Measurements from ENCODE around the gene MYO9B. TPM values are rescaled to one million over a fixed set of nuclear protein-coding genes. Genes with fewer than 3 reads are reported as not detected.

The MYO9B gene
- total and polyA plus RNA-seq, 2 of the 13 experiments (the other 11 are each of a cell fraction or from before 2014, with no cell fraction given), result 18.0 to 18.3 TPM

- peak; percentile 36; the same call in 1 of the 2 replicates for TF ChIP-seq ZBTB4 (CRISPR knock-in tag; IDR thresholded peaks at IDR 0.05; ENCODE audit: borderline replicate concordance)
- TF ChIP-seq TBX2 (CRISPR knock-in tag; IDR thresholded peaks at IDR 0.05; ENCODE audit: borderline replicate concordance), result peak; percentile 52; the same call in 1 of the 2 replicates
- 0 out of 2 replicates have a peak, but pooled peaks have one; percentile 82 for TF ChIP-seq ZNF83 (CRISPR knock-in tag; IDR thresholded peaks at IDR 0.05; ENCODE audit: borderline replicate concordance)
- TF ChIP-seq ZNF619 (CRISPR knock-in tag; IDR thresholded peaks at IDR 0.05), result peak; percentile 80; the same call in 1 of the 2 replicates
- peak; percentile 89 for TF ChIP-seq ATF7-NPFF (CRISPR knock-in tag; IDR thresholded peaks at IDR 0.05; ENCODE audit: low read depth)
- peak; percentile 78; the same call in 1 of the 2 replicates for TF ChIP-seq GMEB1 (CRISPR knock-in tag; IDR thresholded peaks at IDR 0.05; ENCODE audit: borderline replicate concordance)
- TF ChIP-seq NCOA1 (CRISPR knock-in tag; IDR thresholded peaks at IDR 0.05), result no peak
- TF ChIP-seq ATF2 (CRISPR knock-in tag; IDR thresholded peaks at IDR 0.05), result peak; percentile 67
- no peak for TF ChIP-seq ZNF180 (CRISPR knock-in tag; IDR thresholded peaks at IDR 0.05; ENCODE audit: borderline replicate concordance, low read depth)
- no peak for TF ChIP-seq PHF5A (CRISPR knock-in tag; IDR thresholded peaks at IDR 0.05; ENCODE audit: low read depth, unreplicated experiment)
- no peak for TF ChIP-seq ZNF30 (CRISPR knock-in tag; IDR thresholded peaks at IDR 0.05)
- peak; percentile 30 for TF ChIP-seq KLF6 (CRISPR knock-in tag; IDR thresholded peaks at IDR 0.05)
- no peak for TF ChIP-seq ZSCAN30 (CRISPR knock-in tag; IDR thresholded peaks at IDR 0.05)
- TF ChIP-seq ZNF264 (CRISPR knock-in tag; IDR thresholded peaks at IDR 0.05), result peak; percentile 79; the same call in 1 of the 2 replicates
- TF ChIP-seq HMG20A (CRISPR knock-in tag; IDR thresholded peaks at IDR 0.05; ENCODE audit: borderline replicate concordance), result no peak
- peak; percentile 86 for TF ChIP-seq CREB1 (IDR thresholded peaks at IDR 0.05)
- TF ChIP-seq CREB1 (CRISPR knock-in tag; IDR thresholded peaks at IDR 0.05), result peak; percentile 73
- TF ChIP-seq TCF12 (IDR thresholded peaks at IDR 0.05), result no peak
- TF ChIP-seq TCF12 (CRISPR knock-in tag; IDR thresholded peaks at IDR 0.05), result no peak
- TF ChIP-seq ZFP90 (CRISPR knock-in tag; IDR thresholded peaks at IDR 0.05; ENCODE audit: borderline replicate concordance), result peak; percentile 77; the same call in 1 of the 2 replicates
- no peak for TF ChIP-seq SRSF4 (IDR thresholded peaks at IDR 0.05; ENCODE audit: low read depth, low read length, poor library complexity, severe bottlenecking)
- no peak for TF ChIP-seq NONO (IDR thresholded peaks at IDR 0.05)
- TF ChIP-seq NONO (CRISPR knock-in tag; conservative IDR thresholded peaks at IDR 0.05), result peak; percentile 87
- TF ChIP-seq SIN3B (IDR thresholded peaks at IDR 0.05; ENCODE audit: low read length), result peak; percentile 90
These were observed at the start of gene MYO9B, which contains the start of gene HAUS8 (continued) for GRCh38 chr19:17075035-17075863.
